Large intestine (tissue), 3 donors: Measurements from ENCODE around the gene AKAP8L. TPM values are rescaled to one million over a fixed set of nuclear protein-coding genes. Genes with fewer than 3 reads are reported as not detected.

ENCODE experiments used
- DNase-seq, 2 donors: peaks; one replicate each; pipeline versions ENCODE4 v3.0.0 to v3.0.0-alpha.2; 2013
- H3K27ac ChIP-seq: one replicate; pipeline ENCODE4 v1.5.1; 2013; ENCODE audit warnings: low read length
- H3K27me3 ChIP-seq: 2 replicates; pipeline ENCODE4 v1.6.1; 2013; ENCODE audit warnings: low read length; ENCODE audit not compliant: control insufficient read depth, insufficient read depth
- H3K36me3 ChIP-seq: 2 replicates; pipeline ENCODE4 v1.6.1; 2013; ENCODE audit warnings: low read length; ENCODE audit not compliant: control insufficient read depth, insufficient read depth
- H3K4me1 ChIP-seq: one replicate; pipeline ENCODE4 v1.6.1; 2013; ENCODE audit warnings: low read length; ENCODE audit not compliant: control insufficient read depth, insufficient read depth
- H3K4me3 ChIP-seq: one replicate; pipeline ENCODE4 v1.5.1; 2013; ENCODE audit warnings: low read length
- H3K9me3 ChIP-seq: one replicate; pipeline ENCODE4 v1.6.1; 2013; ENCODE audit warnings: mild to moderate bottlenecking, low read depth, low read length, moderate library complexity; ENCODE audit not compliant: control insufficient read depth
- WGBS: methylation state at CpG from one replicate; pipeline ENCODE4 v1.1.5; 2013; ENCODE audit warnings: low lambda C conversion rate; ENCODE audit not compliant: insufficient coverage; 5-methylcytosine and 5-hydroxymethylcytosine counted together
- polyA plus RNA-seq: library from polyadenylated mRNA; unstranded; fragments of 120-200 nt; gene quantifications from one replicate; pipeline ENCODE4 v1.2.1, GENCODE V29; 2013

The AKAP8L gene
- polyA plus RNA-seq, 1 donor: 74.7 TPM

GRCh38 chr19:15456871-15457700, 38.3 kb upstream of the AKAP8L start:
- DNase-seq: peak; percentile 41 to 49

GRCh38 chr19:15456441-15456840, 37.7 kb upstream of the AKAP8L start:
- Histone ChIP-seq H3K27me3 (peaks cover 78% of the 10 kb centered on the region), H3K4me1 (peaks cover 5% of the 10 kb centered on the region), H3K36me3 (no peaks in the 10 kb centered on the region), H3K9me3 (no peaks in the 10 kb centered on the region), H3K27ac (no peak overlapping the region), H3K4me3 (no peak overlapping the region)
- WGBS: no CpG with 5 or more reads among the region's 14 CpGs
- DNase-seq: no peak

More at GRCh38 chr19:15456871-15457700, 38.3 kb upstream of the AKAP8L start:
- Histone ChIP-seq H3K27me3 (peaks cover 79% of the 10 kb centered on the region), H3K27ac (no peak overlapping the region), H3K4me3 (no peak overlapping the region), H3K9me3 (no peaks in the 10 kb centered on the region), H3K36me3 (no peaks in the 10 kb centered on the region), H3K4me1 (peaks cover 5% of the 10 kb centered on the region)
- WGBS: no CpG with 5 or more reads among the region's 86 CpGs

GRCh38 chr19:15455996-15456395, 37.2 kb upstream of the AKAP8L start:
- Histone ChIP-seq H3K9me3 (no peaks in the 10 kb centered on the region), H3K27me3 (peaks cover 74% of the 10 kb centered on the region), H3K36me3 (no peaks in the 10 kb centered on the region), H3K4me1 (peaks cover 5% of the 10 kb centered on the region), H3K27ac (no peak overlapping the region), H3K4me3 (no peak overlapping the region)
- WGBS: no CpG with 5 or more reads among the region's 9 CpGs
- DNase-seq: no peak

- no peak overlapping the region for H3K27ac ChIP-seq
- no peaks in the 10 kb centered on the region for H3K36me3 ChIP-seq
- 71% methylated on average over 3 of the region's 17 CpGs for WGBS
- no peak for DNase-seq
- no peak overlapping the region for H3K4me3 ChIP-seq
- peaks cover 6% of the 10 kb centered on the region for H3K4me1 ChIP-seq
- H3K27me3 ChIP-seq: peaks cover 61% of the 10 kb centered on the region
- no peaks in the 10 kb centered on the region for H3K9me3 ChIP-seq
These were observed 35.4 kb upstream of the AKAP8L start for GRCh38 chr19:15453906-15454860.

GRCh38 chr19:15453091-15453578, 34.3 kb upstream of the AKAP8L start:
- no peaks in the 10 kb centered on the region for H3K36me3 ChIP-seq
- peaks cover 53% of the 10 kb centered on the region for H3K27me3 ChIP-seq
- no peaks in the 10 kb centered on the region for H3K9me3 ChIP-seq
- no CpG with 5 or more reads among the region's 44 CpGs for WGBS
- H3K27ac ChIP-seq: no peak overlapping the region
- no peak overlapping the region for H3K4me3 ChIP-seq
- DNase-seq: no peak
- peaks cover 9% of the 10 kb centered on the region for H3K4me1 ChIP-seq

GRCh38 chr19:15452111-15453047, 33.6 kb upstream of the AKAP8L start:
- Histone ChIP-seq H3K36me3 (no peaks in the 10 kb centered on the region), H3K4me1 (peaks cover 9% of the 10 kb centered on the region), H3K27ac (no peak overlapping the region), H3K27me3 (peaks cover 47% of the 10 kb centered on the region), H3K4me3 (no peak overlapping the region), H3K9me3 (no peaks in the 10 kb centered on the region)
- no CpG with 5 or more reads among the region's 37 CpGs for WGBS
- DNase-seq: peak; percentile 76

- H3K4me3 ChIP-seq: no peak overlapping the region
- no CpG with 5 or more reads among the region's 1 CpG for WGBS
- no peak for DNase-seq
- peaks cover 9% of the 10 kb centered on the region for H3K4me1 ChIP-seq
- peaks cover 29% of the 10 kb centered on the region for H3K27me3 ChIP-seq
- no peak overlapping the region for H3K27ac ChIP-seq
- H3K9me3 ChIP-seq: no peaks in the 10 kb centered on the region
- H3K36me3 ChIP-seq: no peaks in the 10 kb centered on the region
These were observed 31.7 kb upstream of the AKAP8L start for GRCh38 chr19:15450528-15450890.

- peaks cover 9% of the 10 kb centered on the region for H3K4me1 ChIP-seq
- no peaks in the 10 kb centered on the region for H3K36me3 ChIP-seq
- peak in 1 of 2 donors; percentile 78 for DNase-seq
- WGBS: no CpG with 5 or more reads among the region's 77 CpGs
- peak within 1 kb of the TSS; percentile 48 for H3K4me3 ChIP-seq
- no peaks in the 10 kb centered on the region for H3K9me3 ChIP-seq
- peaks cover 23% of the 10 kb centered on the region for H3K27me3 ChIP-seq
- no peak within 1 kb of the TSS for H3K27ac ChIP-seq
These were observed 31.1 kb upstream of the AKAP8L start, which contains the start of gene WIZ for GRCh38 chr19:15449620-15450527. TSS of gene WIZ (minus strand) at chr19:15449956. CDS start at chr19:15448307, 1,649 bp downstream.
